Stimulated activated naive B cell treated with anti-CD40 and anti-IgM and Interleukin-4, amounts not matched to agents 10 μg/mL and 1 μg/mL and 100 μg/mL, for 72 hours (primary cell): Measurements from ENCODE around the gene PRR11.
"Not testable (repeated sequence)": the region's sequence is repeated elsewhere in the genome, so short reads cannot be mapped to it uniquely, and the experiment has no call there.

Experiments
- ATAC-seq, 2 donors: fragments of 150-1000 bp; cut with Tn5 transposase; replicated peaks; 2 replicates each; pipeline ENCODE4 v1.10.0; 2021; ENCODE audit warnings: moderate library complexity in 1 of 2
- DNase-seq: peaks from one replicate; pipeline ENCODE4 v3.0.0; 2021
- H3K27ac Mint-ChIP-seq: one replicate; pipeline ENCODE4 v1.8.0; 2022; ENCODE audit warnings: mild to moderate bottlenecking, mixed read lengths
- H3K27me3 Mint-ChIP-seq, 2 donors: one replicate each; pipeline ENCODE4 v1.8.0; 2022; ENCODE audit warnings: mixed read lengths in 2 of 2
- H3K36me3 Mint-ChIP-seq, 2 donors: one replicate each; pipeline ENCODE4 v1.8.0; 2022; ENCODE audit warnings: mixed read lengths in 2 of 2, mild to moderate bottlenecking in 1 of 2
- H3K4me1 Mint-ChIP-seq, 2 donors: one replicate each; pipeline ENCODE4 v1.8.0; 2022; ENCODE audit warnings: mixed read lengths in 2 of 2, mild to moderate bottlenecking in 1 of 2
- H3K4me3 Mint-ChIP-seq, 2 donors: one replicate each; pipeline ENCODE4 v1.8.0; 2022; ENCODE audit warnings: mild to moderate bottlenecking in 2 of 2, mixed read lengths in 2 of 2, moderate library complexity in 1 of 2
- H3K9me3 Mint-ChIP-seq, 2 donors: one replicate each; pipeline ENCODE4 v1.8.0; 2022; ENCODE audit warnings: mixed read lengths in 2 of 2, mild to moderate bottlenecking in 1 of 2

Gene PRR11

GRCh38 chr17:59138339-59138738, 17.2 kb upstream of the PRR11 start:
- ATAC-seq, H3K27me3 Mint-ChIP-seq, H3K27ac Mint-ChIP-seq, DNase-seq, H3K4me3 Mint-ChIP-seq, H3K4me1 Mint-ChIP-seq, H3K9me3 Mint-ChIP-seq, H3K36me3 Mint-ChIP-seq: not testable (repeated sequence)

- ATAC-seq (no peak), DNase-seq (no peak)
- Mint-ChIP-seq H3K4me3 (no peak overlapping the region), H3K27me3 (no peaks in the 10 kb centered on the region), H3K4me1 (no peaks in the 10 kb centered on the region), H3K9me3 (no peaks in the 10 kb centered on the region), H3K27ac (no peak overlapping the region), H3K36me3 (peaks cover 3 to 4% of the 10 kb centered on the region in 2 donors)
These were observed 15.6 kb upstream of the PRR11 start for GRCh38 chr17:59139939-59140338.

- DNase-seq: no peak
- no peak for ATAC-seq
- Mint-ChIP-seq H3K27ac (no peak overlapping the region), H3K27me3 (no peaks in the 10 kb centered on the region), H3K36me3 (peaks cover 6 to 8% of the 10 kb centered on the region in 2 donors), H3K4me3 (no peak overlapping the region), H3K4me1 (peaks cover 0 to 6% of the 10 kb centered on the region in 2 donors), H3K9me3 (no peaks in the 10 kb centered on the region)
These were observed 13.7 kb upstream of the PRR11 start for GRCh38 chr17:59141860-59142259.

GRCh38 chr17:59145571-59146096, 9.9 kb upstream of the PRR11 start:
- H3K27me3 Mint-ChIP-seq: no peaks in the 10 kb centered on the region
- peaks cover 0 to 6% of the 10 kb centered on the region in 2 donors for H3K4me1 Mint-ChIP-seq
- no peaks in the 10 kb centered on the region for H3K9me3 Mint-ChIP-seq
- DNase-seq (no peak), ATAC-seq (no peak)
- H3K36me3 Mint-ChIP-seq: peaks cover 9 to 11% of the 10 kb centered on the region in 2 donors
- H3K4me3 Mint-ChIP-seq: no peak overlapping the region
- H3K27ac Mint-ChIP-seq: no peak overlapping the region

- Mint-ChIP-seq H3K9me3 (no peaks in the 10 kb centered on the region), H3K27me3 (no peaks in the 10 kb centered on the region), H3K36me3 (peaks cover 10 to 11% of the 10 kb centered on the region in 2 donors), H3K27ac (no peak overlapping the region), H3K4me1 (peaks cover 7 to 20% of the 10 kb centered on the region in 2 donors), H3K4me3 (no peak overlapping the region)
- DNase-seq: no peak
- ATAC-seq: no peak
These were observed 6.5 kb upstream of the PRR11 start for GRCh38 chr17:59149051-59149450.

- DNase-seq (no peak), ATAC-seq (no peak)
- peaks cover 7 to 9% of the 10 kb centered on the region in 2 donors for H3K36me3 Mint-ChIP-seq
- H3K27ac Mint-ChIP-seq: no peak overlapping the region
- no peaks in the 10 kb centered on the region for H3K9me3 Mint-ChIP-seq
- no peaks in the 10 kb centered on the region for H3K27me3 Mint-ChIP-seq
- no peak overlapping the region for H3K4me3 Mint-ChIP-seq
- H3K4me1 Mint-ChIP-seq: peaks cover 11 to 23% of the 10 kb centered on the region in 2 donors
These were observed 5.6 kb upstream of the PRR11 start for GRCh38 chr17:59149841-59150511.

GRCh38 chr17:59151006-59151405, 4.5 kb upstream of the PRR11 start:
- Mint-ChIP-seq H3K27ac (no peak overlapping the region), H3K36me3 (peaks cover 3 to 8% of the 10 kb centered on the region in 2 donors), H3K4me1 (peaks cover 11 to 17% of the 10 kb centered on the region in 2 donors), H3K27me3 (no peaks in the 10 kb centered on the region), H3K4me3 (no peak overlapping the region), H3K9me3 (no peaks in the 10 kb centered on the region)
- DNase-seq: no peak
- no peak for ATAC-seq

- H3K27ac Mint-ChIP-seq: no peak overlapping the region
- ATAC-seq (no peak), DNase-seq (no peak)
- no peak overlapping the region for H3K4me3 Mint-ChIP-seq
- no peaks in the 10 kb centered on the region for H3K27me3 Mint-ChIP-seq
- H3K9me3 Mint-ChIP-seq: no peaks in the 10 kb centered on the region
- peaks cover 3 to 8% of the 10 kb centered on the region in 2 donors for H3K36me3 Mint-ChIP-seq
- peaks cover 11 to 17% of the 10 kb centered on the region in 2 donors for H3K4me1 Mint-ChIP-seq
These were observed 4.0 kb upstream of the PRR11 start for GRCh38 chr17:59151591-59151990.

GRCh38 chr17:59152925-59153324, 2.6 kb upstream of the PRR11 start:
- no peak overlapping the region for H3K27ac Mint-ChIP-seq
- no peaks in the 10 kb centered on the region for H3K9me3 Mint-ChIP-seq
- DNase-seq (no peak), ATAC-seq (no peak)
- peaks cover 11 to 17% of the 10 kb centered on the region in 2 donors for H3K4me1 Mint-ChIP-seq
- peak overlapping the region in 1 of 2 donors; percentile 52 for H3K4me3 Mint-ChIP-seq
- H3K27me3 Mint-ChIP-seq: no peaks in the 10 kb centered on the region
- peaks cover 0 to 4% of the 10 kb centered on the region in 2 donors for H3K36me3 Mint-ChIP-seq

- DNase-seq: peak; percentile 18
- H3K4me1 Mint-ChIP-seq: peaks cover 11 to 17% of the 10 kb centered on the region in 2 donors
These were observed 1.2 kb upstream of the PRR11 start for GRCh38 chr17:59154292-59154720.

GRCh38 chr17:59154721-59155438, 666 bp upstream of the PRR11 start, which contains the start of gene SKA2:
Gene SKA2 (minus strand): TSS chr17:59155186. CDS start chr17:59155163, 23 bp downstream.
- peaks cover 0 to 4% of the 10 kb centered on the region in 2 donors for H3K36me3 Mint-ChIP-seq
- DNase-seq (peak; percentile 98), ATAC-seq (peak; percentile 86 to 89)
- H3K9me3 Mint-ChIP-seq: no peaks in the 10 kb centered on the region
- H3K27me3 Mint-ChIP-seq: no peaks in the 10 kb centered on the region
- H3K4me3 Mint-ChIP-seq: no peak within 1 kb of the TSS
- H3K27ac Mint-ChIP-seq: no peak within 1 kb of the TSS
- peaks cover 11 to 17% of the 10 kb centered on the region in 2 donors for H3K4me1 Mint-ChIP-seq

More at GRCh38 chr17:59154292-59154720, 1.2 kb upstream of the PRR11 start:
- Mint-ChIP-seq H3K9me3 (no peaks in the 10 kb centered on the region), H3K27me3 (no peaks in the 10 kb centered on the region), H3K4me3 (no peak overlapping the region), H3K36me3 (peaks cover 0 to 4% of the 10 kb centered on the region in 2 donors), H3K27ac (no peak overlapping the region)
- ATAC-seq: no peak

- no peak overlapping the region for H3K4me3 Mint-ChIP-seq
- no peak for DNase-seq
- H3K9me3 Mint-ChIP-seq: no peaks in the 10 kb centered on the region
- no peak overlapping the region for H3K27ac Mint-ChIP-seq
- ATAC-seq: no peak
- peaks cover 0 to 1% of the 10 kb centered on the region in 2 donors for H3K36me3 Mint-ChIP-seq
- H3K27me3 Mint-ChIP-seq: no peaks in the 10 kb centered on the region
- peaks cover 0 to 3% of the 10 kb centered on the region in 2 donors for H3K4me1 Mint-ChIP-seq
These were observed 4.8 kb downstream of the PRR11 start for GRCh38 chr17:59160157-59161025.

- H3K27ac Mint-ChIP-seq: no peak overlapping the region
- H3K9me3 Mint-ChIP-seq: no peaks in the 10 kb centered on the region
- ATAC-seq (no peak), DNase-seq (no peak)
- peaks cover 0 to 1% of the 10 kb centered on the region in 2 donors for H3K36me3 Mint-ChIP-seq
- no peaks in the 10 kb centered on the region for H3K27me3 Mint-ChIP-seq
- H3K4me3 Mint-ChIP-seq: no peak overlapping the region
- peaks cover 7% of the 10 kb centered on the region in 2 donors for H3K4me1 Mint-ChIP-seq
These were observed 5.9 kb downstream of the PRR11 start for GRCh38 chr17:59161477-59161876.

- H3K4me3 Mint-ChIP-seq: peak overlapping the region in 1 of 2 donors; percentile 9
- peaks cover 11 to 15% of the 10 kb centered on the region in 2 donors for H3K4me1 Mint-ChIP-seq
- DNase-seq (peak; percentile 54), ATAC-seq (peak; percentile 95 to 97)
- no peaks in the 10 kb centered on the region for H3K27me3 Mint-ChIP-seq
- peaks cover 0 to 5% of the 10 kb centered on the region in 2 donors for H3K36me3 Mint-ChIP-seq
- H3K9me3 Mint-ChIP-seq: no peaks in the 10 kb centered on the region
- peak overlapping the region; percentile 37 for H3K27ac Mint-ChIP-seq
These were observed 10.4 kb downstream of the PRR11 start for GRCh38 chr17:59165933-59166342.
